Left lung (tissue), 10 donors: ENCODE results near the gene AXL. TPM values are rescaled to one million over a fixed set of nuclear protein-coding genes. Genes with fewer than 3 reads are reported as not detected.
A peak's percentile ranks its signal among the peaks of the same experiment; 100 is the strongest.
"Not testable (repeated sequence)": the region's sequence is repeated elsewhere in the genome, so short reads cannot be mapped to it uniquely, and the experiment has no call there.

ENCODE experiments used
- ATAC-seq: fragments of 200-7000 bp; cut with Tn5 transposase; one replicate; pipeline ENCODE4 v1.9.1; 2020; ENCODE audit warnings: moderate library complexity
- DNase-seq, 4 donors: peaks; one replicate each; pipeline ENCODE4 v3.0.0-alpha.2; 2013 to 2020
- H3K27ac ChIP-seq, 2 donors: fragments of 200-600 bp; sonication (generic) in 1 of 2; one replicate each; pipeline versions ENCODE4 v1.5.0 to v1.8.0; 2020 to 2021
- H3K27me3 ChIP-seq, 2 donors: fragments of 200-600 bp; sonication (generic) in 1 of 2; one replicate each; pipeline versions ENCODE4 v1.5.0 to v1.8.0; 2020 to 2021
- H3K36me3 ChIP-seq, 2 donors: fragments of 200-600 bp; sonication (generic) in 1 of 2; one replicate each; pipeline versions ENCODE4 v1.5.0 to v1.8.0; 2020 to 2021
- H3K4me1 ChIP-seq, 2 donors: fragments of 200-600 bp; one replicate each; pipeline ENCODE4 v1.8.0; 2021
- H3K4me3 ChIP-seq, 2 donors: fragments of 200-600 bp; sonication (generic) in 1 of 2; one replicate each; pipeline versions ENCODE4 v1.5.0 to v1.8.0; 2020 to 2021; ENCODE audit warnings: mild to moderate bottlenecking in 1 of 2
- H3K9me3 ChIP-seq, 2 donors: fragments of 200-600 bp; sonication (generic) in 1 of 2; one replicate each; pipeline versions ENCODE4 v1.5.0 to v1.8.0; 2020 to 2021
- CTCF ChIP-seq, 2 donors: fragments of 200-600 bp; sonication (generic) in 1 of 2; IDR thresholded peaks; one replicate each; pipeline versions ENCODE4 v1.5.0 to v1.8.0; 2021; ENCODE audit warnings: antibody characterized with exemption in 2 of 2
- intact Hi-C, 2 donors: fragments of 100-400 bp; cut with DNase I; formaldehyde crosslinking; loops; one replicate each; pipeline versions ENCODE4 v1.11.2 to v1.14.2; 2022
- polyA plus RNA-seq, 6 donors: library from polyadenylated mRNA; unstranded; fragments of 120-200 nt; gene quantifications; one replicate each; pipeline ENCODE4 v1.2.1, GENCODE V29; 2013; ENCODE audit not compliant: insufficient read length in 6 of 6
- total RNA-seq, 2 donors: library from RNA; stranded (reverse); fragmentation: NEBNext Ultra II Directional; extraction: Animal tissue kit (Norgen Biotek cat#: 25700); gene quantifications; one replicate each; pipeline ENCODE4 v1.2.1, GENCODE V29; 2021
- donor health status: DM: no; HTN: yes; CAD: no.
- donor health status: DM: no; HTN: no; CAD: no.

AXL gene
- total and polyA plus RNA-seq, 8 donors: 30.4 to 48.2 (median 33.9) TPM

- no peaks in the 10 kb centered on the region for H3K9me3 ChIP-seq
These were observed 6.4 kb downstream of the AXL start for GRCh38 chr19:41225238-41226052.

GRCh38 chr19:41226053-41226873 is 7.2 kb downstream of the AXL start:
- Histone ChIP-seq H3K27me3 (peaks cover 0 to 47% of the 10 kb centered on the region in 2 donors), H3K9me3 (no peaks in the 10 kb centered on the region), H3K27ac (peak overlapping the region; percentile 70 to 71), H3K4me3 (peak overlapping the region; percentile 24 to 44), H3K4me1 (peaks cover 8 to 26% of the 10 kb centered on the region in 2 donors), H3K36me3 (no peaks in the 10 kb centered on the region)
- intact Hi-C loops: no loop called here
- DNase-seq: peak in 3 of 4 donors; percentile 53 to 90 (median 59)
- no peak for TF ChIP-seq CTCF (IDR thresholded peaks at IDR 0.05)
- peak; percentile 85 for ATAC-seq

More at GRCh38 chr19:41225238-41226052, 6.4 kb downstream of the AXL start:
- no peak for TF ChIP-seq CTCF (IDR thresholded peaks at IDR 0.05)
- DNase-seq: peak in 2 of 4 donors; percentile 39 to 65
- ATAC-seq: peak; percentile 68
- peaks cover 0 to 51% of the 10 kb centered on the region in 2 donors for H3K27me3 ChIP-seq
- no peaks in the 10 kb centered on the region for H3K36me3 ChIP-seq
- peak overlapping the region; percentile 70 to 71 for H3K27ac ChIP-seq
- H3K4me3 ChIP-seq: peak overlapping the region; percentile 24 to 44
- intact Hi-C loops: no loop called here
- H3K4me1 ChIP-seq: peaks cover 8 to 30% of the 10 kb centered on the region in 2 donors

GRCh38 chr19:41226874-41227390 is 7.9 kb downstream of the AXL start:
- DNase-seq (no peak), ATAC-seq (no peak)
- H3K4me1 ChIP-seq: peaks cover 8 to 26% of the 10 kb centered on the region in 2 donors
- peak overlapping the region; percentile 24 to 44 for H3K4me3 ChIP-seq
- no peak overlapping the region for H3K27ac ChIP-seq
- intact Hi-C loops: no loop called here
- H3K36me3 ChIP-seq: no peaks in the 10 kb centered on the region
- H3K27me3 ChIP-seq: peaks cover 0 to 47% of the 10 kb centered on the region in 2 donors
- no peak for TF ChIP-seq CTCF (IDR thresholded peaks at IDR 0.05)
- H3K9me3 ChIP-seq: no peaks in the 10 kb centered on the region

GRCh38 chr19:41228486-41228885 is 9.5 kb downstream of the AXL start:
- Histone ChIP-seq H3K27me3 (peaks cover 0 to 47% of the 10 kb centered on the region in 2 donors), H3K36me3 (no peaks in the 10 kb centered on the region), H3K4me1 (peaks cover 8 to 31% of the 10 kb centered on the region in 2 donors), H3K27ac (no peak overlapping the region), H3K4me3 (no peak overlapping the region), H3K9me3 (no peaks in the 10 kb centered on the region)
- intact Hi-C loops: no loop called here
- DNase-seq: no peak
- TF ChIP-seq CTCF (IDR thresholded peaks at IDR 0.05): no peak
- no peak for ATAC-seq

GRCh38 chr19:41229338-41229737 is 10.3 kb downstream of the AXL start:
- H3K36me3 ChIP-seq, H3K4me3 ChIP-seq, DNase-seq, ATAC-seq, H3K9me3 ChIP-seq, intact Hi-C loops, H3K27ac ChIP-seq: not testable (repeated sequence)
- peaks cover 8 to 32% of the 10 kb centered on the region in 2 donors for H3K4me1 ChIP-seq
- peaks cover 0 to 47% of the 10 kb centered on the region in 2 donors for H3K27me3 ChIP-seq
